HEK293 (cell line): ENCODE measurements around the gene KLF13.

Experiments
- CTCF ChIP-seq: fragments of 450-650 bp; formaldehyde crosslinking; IDR thresholded peaks from 2 replicates; pipeline ENCODE4 v1.5.1; 2016; ENCODE audit warnings: missing biosample characterization, missing genetic modification characterization
- PATZ1 ChIP-seq: fragments of 450-650 bp; formaldehyde crosslinking; IDR thresholded peaks from 2 replicates; pipeline ENCODE4 v1.5.1; 2016; ENCODE audit warnings: missing biosample characterization, missing genetic modification characterization
- SP7 ChIP-seq: fragments of 450-650 bp; formaldehyde crosslinking; IDR thresholded peaks from 2 replicates; pipeline ENCODE4 v1.5.1; 2016; ENCODE audit warnings: missing biosample characterization, missing genetic modification characterization
- TCF7L2 ChIP-seq: IDR thresholded peaks from 2 replicates; pipeline ENCODE4 v1.6.1; 2011; ENCODE audit warnings: low read depth, mild to moderate bottlenecking, inconsistent platforms, low read length, moderate library complexity, borderline replicate concordance
- TSHZ1 ChIP-seq: fragments of 450-650 bp; formaldehyde crosslinking; IDR thresholded peaks from 2 replicates; pipeline ENCODE4 v1.5.1; 2016; ENCODE audit warnings: missing biosample characterization, missing genetic modification characterization, borderline replicate concordance
- ZNF394 ChIP-seq: fragments of 450-650 bp; formaldehyde crosslinking; IDR thresholded peaks from 2 replicates; pipeline ENCODE4 v1.5.1; 2016; ENCODE audit warnings: missing biosample characterization, missing genetic modification characterization, mild to moderate bottlenecking, moderate library complexity, borderline replicate concordance
- ZNF398 ChIP-seq: fragments of 450-650 bp; formaldehyde crosslinking; IDR thresholded peaks from 2 replicates; pipeline ENCODE4 v1.5.1; 2017; ENCODE audit warnings: missing biosample characterization, missing genetic modification characterization
- ZNF501 ChIP-seq: fragments of 450-650 bp; formaldehyde crosslinking; IDR thresholded peaks from 2 replicates; pipeline ENCODE4 v1.5.1; 2016; ENCODE audit warnings: missing biosample characterization, missing genetic modification characterization
- ZNF843 ChIP-seq: fragments of 450-650 bp; formaldehyde crosslinking; IDR thresholded peaks from 2 replicates; pipeline ENCODE4 v1.5.1; 2016; ENCODE audit warnings: missing biosample characterization, missing genetic modification characterization

GRCh38 chr15:31396881-31397560 is 70.4 kb downstream of the KLF13 start:
- no peak for TF ChIP-seq CTCF (tag by site-specific recombination)
- TF ChIP-seq ZNF501 (tag by site-specific recombination) = no peak
- TF ChIP-seq TSHZ1 = no peak
- no peak for TF ChIP-seq SP7
- TF ChIP-seq TCF7L2 = no peak
- no peak; the same call in 1 of the 2 replicates for TF ChIP-seq PATZ1 (tag by site-specific recombination)
- TF ChIP-seq ZNF394 (tag by site-specific recombination) = no peak
- TF ChIP-seq ZNF398 = no peak
- no peak for TF ChIP-seq ZNF843 (tag by site-specific recombination)
